Neural cell (in vitro differentiated cells): ENCODE measurements around the gene LYRM2. TPM values are rescaled to one million over a fixed set of nuclear protein-coding genes. Genes with fewer than 3 reads are reported as not detected.

ENCODE experiments used
- H2AFZ ChIP-seq: fragments of 200-600, 300-800 bp; sonication (generic), shearing (Covaris generic); 2 replicates; pipeline ENCODE4 v1.6.0; 2014; ENCODE audit warnings: low read depth, mild to moderate bottlenecking, antibody characterized with exemption, low read length, moderate library complexity
- H3F3A ChIP-seq: fragments of 200-600 bp; shearing (Covaris generic); 2 replicates; pipeline ENCODE4 v1.6.1; 2016; ENCODE audit warnings: mild to moderate bottlenecking, moderate library complexity, mixed read lengths, antibody characterized with exemption, low read length; ENCODE audit not compliant: insufficient read depth, poor library complexity, severe bottlenecking
- H3K27ac ChIP-seq: fragments of 200-600, 300-800 bp; sonication (generic), shearing (Covaris generic); 2 replicates; pipeline ENCODE4 v1.5.1; 2014; ENCODE audit warnings: mild to moderate bottlenecking, low read length, moderate library complexity
- H3K27me3 ChIP-seq: fragments of 300-800, 200-600 bp; sonication (generic), shearing (Covaris generic); 2 replicates; pipeline ENCODE4 v1.6.0; 2014; ENCODE audit warnings: mild to moderate bottlenecking, low read depth, low read length, moderate library complexity; ENCODE audit not compliant: insufficient read depth
- H3K36me3 ChIP-seq: fragments of 300-800, 200-600 bp; sonication (generic), shearing (Covaris generic); 2 replicates; pipeline ENCODE4 v1.5.1; 2014; ENCODE audit warnings: mild to moderate bottlenecking, antibody characterized with exemption, low read length, moderate library complexity; ENCODE audit not compliant: insufficient read depth
- H3K4me2 ChIP-seq: fragments of 300-800, 200-600 bp; sonication (generic), shearing (Covaris generic); 2 replicates; pipeline ENCODE4 v1.6.0; 2014; ENCODE audit warnings: mild to moderate bottlenecking, low read length
- H3K4me3 ChIP-seq: fragments of 300-800, 200-600 bp; sonication (generic), shearing (Covaris generic); 2 replicates; pipeline ENCODE4 v1.5.1; 2014; ENCODE audit warnings: mild to moderate bottlenecking, low read length, moderate library complexity
- H3K79me2 ChIP-seq: fragments of 200-600 bp; shearing (Covaris generic); replicated peaks from 2 replicates; pipeline ENCODE4 v1.6.0; 2014; ENCODE audit warnings: mild to moderate bottlenecking, low read length, moderate library complexity; ENCODE audit not compliant: insufficient read depth
- H3K9ac ChIP-seq: fragments of 300-800, 200-600 bp; sonication (generic), shearing (Covaris generic); 2 replicates; pipeline ENCODE4 v1.6.1; 2016; ENCODE audit warnings: mild to moderate bottlenecking, low read length, mixed read lengths
- H3K9me2 ChIP-seq: fragments of 200-600 bp; shearing (Covaris generic); 2 replicates; pipeline ENCODE4 v1.6.1; 2016; ENCODE audit warnings: mild to moderate bottlenecking, low read length, mixed read lengths; ENCODE audit not compliant: insufficient read depth
- H3K9me3 ChIP-seq: fragments of 200-600, 300-800 bp; sonication (generic), shearing (Covaris generic); 2 replicates; pipeline ENCODE4 v1.6.1; 2016; ENCODE audit warnings: mild to moderate bottlenecking, mixed run types, low read length, moderate library complexity, mixed read lengths
- H4K20me1 ChIP-seq: fragments of 200-600 bp; shearing (Covaris generic); 2 replicates; pipeline ENCODE4 v1.6.1; 2016; ENCODE audit warnings: mild to moderate bottlenecking, mixed run types; ENCODE audit not compliant: insufficient read depth
- EP300 ChIP-seq: fragments of 450-650 bp; conservative IDR thresholded peaks from 2 replicates; pipeline ENCODE4 v1.6.1; 2014; ENCODE audit warnings: antibody characterized with exemption, mild to moderate bottlenecking, moderate library complexity; ENCODE audit not compliant: poor library complexity, severe bottlenecking
- EZH2 ChIP-seq: fragments of 200-600, 300-800 bp; shearing (Covaris generic), sonication (generic); IDR thresholded peaks from 2 replicates; pipeline ENCODE4 v1.6.1; 2014; ENCODE audit warnings: antibody characterized with exemption, low read length, borderline replicate concordance, mild to moderate bottlenecking; ENCODE audit not compliant: insufficient read depth, poor library complexity, severe bottlenecking
- MXI1 ChIP-seq: fragments of 450-650 bp; conservative IDR thresholded peaks from 2 replicates; pipeline ENCODE4 v1.6.1; 2014; ENCODE audit warnings: antibody characterized with exemption, mild to moderate bottlenecking; ENCODE audit not compliant: poor library complexity, severe bottlenecking
- POLR2AphosphoS5 ChIP-seq: IDR thresholded peaks from 2 replicates; pipeline ENCODE4 v1.6.1; 2012
- RAD21 ChIP-seq: fragments of 450-650 bp; conservative IDR thresholded peaks from 2 replicates; pipeline ENCODE4 v1.6.1; 2014; ENCODE audit warnings: antibody characterized with exemption, mild to moderate bottlenecking, moderate library complexity
- SMC3 ChIP-seq: fragments of 450-650 bp; conservative IDR thresholded peaks from 2 replicates; pipeline ENCODE4 v1.6.1; 2014; ENCODE audit warnings: antibody characterized with exemption, mild to moderate bottlenecking, moderate library complexity; ENCODE audit not compliant: poor library complexity
- TAF1 ChIP-seq: IDR thresholded peaks from 2 replicates; pipeline ENCODE4 v1.6.1; 2012; ENCODE audit warnings: low read depth
- polyA plus RNA-seq: library from polyadenylated mRNA; depleted of rRNA; stranded (reverse); fragments of >200 nt; gene quantifications from 2 replicates; pipeline ENCODE4 v1.2.3, GENCODE V29; 2014
- TF ChIP-seq, protein P1 (sequence below): IDR thresholded peaks from 2 replicates; pipeline ENCODE4 v1.6.1; 2012; ENCODE audit warnings: borderline replicate concordance
- TF ChIP-seq, protein P2 (sequence below): fragments of 450-650 bp; IDR thresholded peaks from 2 replicates; pipeline ENCODE4 v1.5.1; 2014; ENCODE audit warnings: antibody characterized with exemption, mild to moderate bottlenecking, moderate library complexity; ENCODE audit not compliant: poor library complexity, severe bottlenecking

LYRM2 gene
- polyA plus RNA-seq, 1 donor from 2014 or later: 25.5 TPM

DNA sequence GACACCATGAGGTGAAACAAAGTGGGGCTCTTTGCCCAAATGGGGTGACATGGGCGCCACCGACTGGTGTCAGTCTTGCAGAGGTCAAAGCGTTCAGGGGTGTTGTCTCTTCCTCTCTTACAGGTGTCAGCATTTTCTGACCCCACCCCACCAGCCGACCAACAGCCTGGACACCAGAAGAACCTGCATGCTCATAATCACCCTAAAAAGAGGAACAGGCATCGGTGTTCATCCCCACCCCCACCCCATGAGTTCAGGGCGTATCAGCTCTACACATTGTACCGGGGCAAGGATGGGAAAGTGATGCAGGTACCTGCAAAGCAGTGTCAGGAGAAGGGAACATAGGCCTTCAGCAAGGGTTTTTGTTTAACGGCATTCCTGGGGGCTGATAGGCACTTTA is 14.8 kb downstream of the LYRM2 start:
- no peaks in the 10 kb centered on the region for H3K9me3 ChIP-seq
- no peak overlapping the region for H3K4me2 ChIP-seq
- H3F3A ChIP-seq: no peaks in the 10 kb centered on the region
- no peaks in the 10 kb centered on the region for H4K20me1 ChIP-seq
- H2AFZ ChIP-seq: no peak overlapping the region
- no peaks in the 10 kb centered on the region for H3K9me2 ChIP-seq
- TF ChIP-seq RAD21 (no peak), TAF1 (no peak), EP300 (no peak), EZH2 (no peak), POLR2AphosphoS5 (no peak), MXI1 (no peak), SMC3 (no peak)
- TF ChIP-seq, protein P1, sequence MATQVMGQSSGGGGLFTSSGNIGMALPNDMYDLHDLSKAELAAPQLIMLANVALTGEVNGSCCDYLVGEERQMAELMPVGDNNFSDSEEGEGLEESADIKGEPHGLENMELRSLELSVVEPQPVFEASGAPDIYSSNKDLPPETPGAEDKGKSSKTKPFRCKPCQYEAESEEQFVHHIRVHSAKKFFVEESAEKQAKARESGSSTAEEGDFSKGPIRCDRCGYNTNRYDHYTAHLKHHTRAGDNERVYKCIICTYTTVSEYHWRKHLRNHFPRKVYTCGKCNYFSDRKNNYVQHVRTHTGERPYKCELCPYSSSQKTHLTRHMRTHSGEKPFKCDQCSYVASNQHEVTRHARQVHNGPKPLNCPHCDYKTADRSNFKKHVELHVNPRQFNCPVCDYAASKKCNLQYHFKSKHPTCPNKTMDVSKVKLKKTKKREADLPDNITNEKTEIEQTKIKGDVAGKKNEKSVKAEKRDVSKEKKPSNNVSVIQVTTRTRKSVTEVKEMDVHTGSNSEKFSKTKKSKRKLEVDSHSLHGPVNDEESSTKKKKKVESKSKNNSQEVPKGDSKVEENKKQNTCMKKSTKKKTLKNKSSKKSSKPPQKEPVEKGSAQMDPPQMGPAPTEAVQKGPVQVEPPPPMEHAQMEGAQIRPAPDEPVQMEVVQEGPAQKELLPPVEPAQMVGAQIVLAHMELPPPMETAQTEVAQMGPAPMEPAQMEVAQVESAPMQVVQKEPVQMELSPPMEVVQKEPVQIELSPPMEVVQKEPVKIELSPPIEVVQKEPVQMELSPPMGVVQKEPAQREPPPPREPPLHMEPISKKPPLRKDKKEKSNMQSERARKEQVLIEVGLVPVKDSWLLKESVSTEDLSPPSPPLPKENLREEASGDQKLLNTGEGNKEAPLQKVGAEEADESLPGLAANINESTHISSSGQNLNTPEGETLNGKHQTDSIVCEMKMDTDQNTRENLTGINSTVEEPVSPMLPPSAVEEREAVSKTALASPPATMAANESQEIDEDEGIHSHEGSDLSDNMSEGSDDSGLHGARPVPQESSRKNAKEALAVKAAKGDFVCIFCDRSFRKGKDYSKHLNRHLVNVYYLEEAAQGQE: no peak
- TF ChIP-seq, protein P2, sequence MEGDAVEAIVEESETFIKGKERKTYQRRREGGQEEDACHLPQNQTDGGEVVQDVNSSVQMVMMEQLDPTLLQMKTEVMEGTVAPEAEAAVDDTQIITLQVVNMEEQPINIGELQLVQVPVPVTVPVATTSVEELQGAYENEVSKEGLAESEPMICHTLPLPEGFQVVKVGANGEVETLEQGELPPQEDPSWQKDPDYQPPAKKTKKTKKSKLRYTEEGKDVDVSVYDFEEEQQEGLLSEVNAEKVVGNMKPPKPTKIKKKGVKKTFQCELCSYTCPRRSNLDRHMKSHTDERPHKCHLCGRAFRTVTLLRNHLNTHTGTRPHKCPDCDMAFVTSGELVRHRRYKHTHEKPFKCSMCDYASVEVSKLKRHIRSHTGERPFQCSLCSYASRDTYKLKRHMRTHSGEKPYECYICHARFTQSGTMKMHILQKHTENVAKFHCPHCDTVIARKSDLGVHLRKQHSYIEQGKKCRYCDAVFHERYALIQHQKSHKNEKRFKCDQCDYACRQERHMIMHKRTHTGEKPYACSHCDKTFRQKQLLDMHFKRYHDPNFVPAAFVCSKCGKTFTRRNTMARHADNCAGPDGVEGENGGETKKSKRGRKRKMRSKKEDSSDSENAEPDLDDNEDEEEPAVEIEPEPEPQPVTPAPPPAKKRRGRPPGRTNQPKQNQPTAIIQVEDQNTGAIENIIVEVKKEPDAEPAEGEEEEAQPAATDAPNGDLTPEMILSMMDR: no peak
- no peak overlapping the region for H3K27ac ChIP-seq
- H3K36me3 ChIP-seq: no peaks in the 10 kb centered on the region
- H3K27me3 ChIP-seq: no peaks in the 10 kb centered on the region
- H3K79me2 ChIP-seq: no peaks in the 10 kb centered on the region
- no peak overlapping the region for H3K4me3 ChIP-seq
- H3K9ac ChIP-seq: no peak overlapping the region

DNA sequence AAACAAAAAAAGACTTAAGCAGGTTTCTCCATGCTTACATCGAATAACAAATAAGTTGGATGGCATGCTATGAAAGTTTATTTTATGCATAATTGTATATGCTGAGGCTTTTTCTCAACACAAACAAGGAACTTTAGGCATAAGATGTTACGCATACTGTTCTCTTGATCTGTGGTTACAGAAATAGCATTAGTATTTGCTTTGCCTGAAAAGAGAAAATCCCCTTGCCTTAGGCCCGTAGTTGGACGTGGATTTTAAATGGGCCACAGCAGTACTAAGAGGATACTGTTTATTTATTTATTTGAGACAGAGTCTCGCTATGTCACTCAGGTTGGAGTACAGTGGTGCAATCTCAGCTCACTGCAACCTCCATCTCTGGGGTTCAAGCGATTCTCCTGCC is 19.0 kb downstream of the LYRM2 start:
- no peak overlapping the region for H3K27ac ChIP-seq
- no peak overlapping the region for H3K4me2 ChIP-seq
- no peaks in the 10 kb centered on the region for H3K9me2 ChIP-seq
- no peak overlapping the region for H3K9ac ChIP-seq
- no peaks in the 10 kb centered on the region for H4K20me1 ChIP-seq
- no peaks in the 10 kb centered on the region for H3K36me3 ChIP-seq
- no peak overlapping the region for H3K4me3 ChIP-seq
- no peaks in the 10 kb centered on the region for H3K79me2 ChIP-seq
- no peaks in the 10 kb centered on the region for H3K9me3 ChIP-seq
- no peaks in the 10 kb centered on the region for H3F3A ChIP-seq
- no peak for TF ChIP-seq TAF1
- no peak for TF ChIP-seq EZH2
- TF ChIP-seq MXI1: no peak
- TF ChIP-seq SMC3: no peak
- TF ChIP-seq POLR2AphosphoS5: no peak
- TF ChIP-seq, protein P1: no peak
- no peak for TF ChIP-seq RAD21
- TF ChIP-seq EP300: no peak
- TF ChIP-seq, protein P2: no peak
- H2AFZ ChIP-seq: no peak overlapping the region
- no peaks in the 10 kb centered on the region for H3K27me3 ChIP-seq
